GM18508 (cell line): ENCODE results near the gene PRAMEF9.
"Not testable (repeated sequence)": the region's sequence is repeated elsewhere in the genome, so short reads cannot be mapped to it uniquely, and the experiment has no call there.

Source experiments
- ATAC-seq: cut with Tn5 transposase; IDR thresholded peaks from one replicate; pipeline ENCODE4 v1.9.1; 2021; ENCODE audit warnings: moderate number of reproducible peaks; ENCODE audit not compliant: insufficient read depth, unreplicated experiment

The PRAMEF9 gene

GRCh38 chr1:13171548-13171947 lies at the start of gene PRAMEF9:
Gene PRAMEF9, plus strand, starts transcription at chr1:13171848. Its CDS starts 3,433 bp downstream, at chr1:13175281.
- ATAC-seq, result not testable (repeated sequence)

DNA sequence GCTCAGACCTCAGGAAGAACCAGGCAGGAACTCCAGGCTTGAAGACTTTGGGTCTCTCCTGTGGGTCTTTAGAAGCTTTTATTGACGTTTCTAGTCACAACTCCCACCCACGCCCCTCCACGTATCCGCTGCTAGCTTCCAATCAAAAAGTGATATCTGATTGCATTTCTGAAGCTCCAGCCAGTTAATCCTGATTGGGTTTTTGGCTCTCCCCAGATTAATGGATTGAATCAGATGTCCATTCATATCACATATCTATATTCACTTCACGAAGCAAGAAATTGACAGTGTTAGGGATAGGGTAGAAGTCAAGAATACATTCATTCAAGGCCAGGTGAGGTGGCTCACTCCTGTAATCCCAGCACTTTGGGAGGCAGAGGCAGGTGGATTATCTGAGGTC lies 15.7 kb upstream of the PRAMEF9 start, which contains the start of gene PRAMEF26:
Gene PRAMEF26, minus strand, starts transcription at position 101 of the 400 bp plus-strand sequence. CDS start 2,914 bp downstream, outside the sequence.
- ATAC-seq, result not testable (repeated sequence)

GRCh38 chr1:13165531-13165930 lies 6.1 kb upstream of the PRAMEF9 start, which contains the start of gene HNRNPCL4:
Gene HNRNPCL4, minus strand, starts transcription at chr1:13165631. Its CDS starts 164 bp downstream, at chr1:13165467.
- not testable (repeated sequence) for ATAC-seq

- ATAC-seq, result not testable (repeated sequence)
These were observed 29.7 kb downstream of the PRAMEF9 start, which contains the start of gene PRAMEF13 for GRCh38 chr1:13201309-13201708. Gene PRAMEF13, minus strand, starts transcription at chr1:13201409. Its CDS starts 1,820 bp downstream, at chr1:13199589.

GRCh38 chr1:13208712-13209111 lies 37.1 kb downstream of the PRAMEF9 start:
- ATAC-seq, result not testable (repeated sequence)

- not testable (repeated sequence) for ATAC-seq
These were observed 45.0 kb downstream of the PRAMEF9 start for GRCh38 chr1:13216619-13217018.

DNA sequence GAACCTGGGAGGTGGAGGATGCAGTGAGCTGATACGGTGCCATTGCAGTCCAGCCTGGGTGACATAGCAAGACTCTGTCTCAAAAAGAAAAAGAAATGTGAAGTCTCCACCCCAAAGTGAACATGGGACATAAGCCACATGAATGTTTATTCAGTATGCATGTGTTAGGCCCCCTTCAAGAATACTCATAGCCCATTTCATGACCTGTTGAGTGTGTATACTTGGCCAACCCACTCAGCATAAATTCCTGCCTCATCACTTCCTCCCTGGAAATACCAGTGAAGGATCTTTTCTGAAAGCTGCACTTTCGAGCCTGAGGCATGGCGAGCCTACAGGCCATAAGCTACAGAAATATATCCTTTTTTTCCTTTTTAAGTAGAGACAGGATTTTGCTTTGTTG lies 47.6 kb downstream of the PRAMEF9 start:
- not testable (repeated sequence) for ATAC-seq

GRCh38 chr1:13222788-13223187 lies 51.1 kb downstream of the PRAMEF9 start:
- not testable (repeated sequence) for ATAC-seq

DNA sequence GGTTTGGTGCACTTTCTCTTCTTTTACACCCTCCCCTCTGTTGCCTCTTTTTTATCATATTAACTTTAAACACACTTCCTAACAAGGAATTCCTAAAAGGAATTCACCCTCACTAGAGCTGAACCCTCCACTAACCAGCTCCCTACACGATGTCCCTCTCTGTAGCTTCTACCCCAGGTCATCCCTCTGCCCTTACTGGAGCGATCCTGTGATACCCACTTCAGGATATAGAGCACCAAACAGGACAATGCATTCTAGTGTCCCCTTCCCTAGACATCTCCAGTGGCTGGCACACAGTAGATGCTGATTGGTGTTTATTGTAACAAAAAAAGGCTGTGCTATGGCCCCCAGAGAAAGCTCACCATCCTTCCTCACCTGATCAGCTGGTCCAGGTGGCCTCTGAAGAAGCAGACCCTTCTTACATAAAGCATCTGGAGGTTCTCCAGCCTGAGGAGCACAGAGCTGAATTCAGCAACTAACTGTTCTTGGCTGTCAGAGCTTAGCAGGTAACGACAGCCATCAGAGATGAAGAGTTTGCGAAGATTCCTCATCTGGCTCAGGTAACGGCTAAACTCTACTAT lies 52.9 kb downstream of the PRAMEF9 start:
- no peak for ATAC-seq

DNA sequence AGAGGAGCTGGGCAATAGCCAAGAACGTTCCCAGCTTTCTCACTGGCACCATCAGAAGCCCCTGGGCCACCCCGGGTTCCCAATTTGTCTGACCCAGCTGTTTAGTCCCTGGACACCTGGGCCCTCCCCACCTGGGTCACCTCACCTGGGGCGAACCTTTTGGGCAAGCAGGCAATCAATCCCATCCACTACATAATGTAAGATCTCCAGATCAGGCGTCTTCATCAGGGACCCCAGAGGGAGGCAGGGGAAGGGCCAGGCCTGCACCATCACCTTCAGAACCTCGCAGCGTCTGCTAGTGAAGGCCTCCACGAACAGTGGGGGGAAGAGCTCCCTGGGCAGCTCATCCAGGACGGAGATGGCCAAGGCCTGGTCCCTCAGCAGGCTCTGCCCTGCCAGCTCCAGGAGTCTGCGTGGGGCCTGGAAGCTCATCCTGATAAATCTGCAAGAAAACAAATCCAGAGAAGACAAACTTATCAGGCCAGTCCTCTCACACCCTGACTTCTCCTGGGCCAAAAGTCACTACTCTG lies 54.1 kb downstream of the PRAMEF9 start, which contains the start of gene PRAMEF18:
Gene PRAMEF18, minus strand, starts transcription at position 480 of the 530 bp plus-strand sequence. Its CDS starts 48 bp downstream, at position 432.
- not testable (repeated sequence) for ATAC-seq

GRCh38 chr1:13227271-13228055 lies 55.8 kb downstream of the PRAMEF9 start:
- not testable (repeated sequence) for ATAC-seq

DNA sequence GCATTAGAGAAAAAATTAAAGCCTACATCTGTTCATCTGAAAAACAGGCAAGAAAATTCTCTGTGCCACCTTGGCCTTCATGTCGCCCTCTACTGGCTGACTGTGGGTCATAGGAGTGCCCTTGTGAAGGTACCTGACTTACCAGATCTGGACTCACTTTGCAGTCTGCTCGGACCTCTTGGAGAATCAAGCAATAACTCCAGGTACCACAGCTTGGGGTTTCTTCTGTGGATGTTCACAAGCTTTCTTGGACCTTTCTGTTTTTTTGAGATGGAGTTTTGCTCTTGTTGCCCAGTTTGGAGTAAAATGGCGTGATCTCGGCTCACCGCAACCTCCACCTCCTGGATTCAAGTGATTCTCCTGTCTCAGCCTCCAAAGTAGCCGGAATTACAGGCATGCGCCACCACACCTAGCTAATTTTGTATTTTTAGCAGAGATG lies 56.7 kb downstream of the PRAMEF9 start:
- ATAC-seq, result no peak
